B cell (primary cell): Measurements from ENCODE around the gene ACIN1.

ENCODE experiments used
- CTCF ChIP-seq: fragments of 200-600 bp; IDR thresholded peaks from one replicate; pipeline ENCODE4 v1.8.0; 2022; ENCODE audit warnings: antibody characterized with exemption, mild to moderate bottlenecking
- EZH2 ChIP-seq: IDR thresholded peaks from 2 replicates; pipeline ENCODE4 v1.6.1; 2012; ENCODE audit warnings: borderline replicate concordance, low read depth, mild to moderate bottlenecking, moderate library complexity, low read length; ENCODE audit not compliant: insufficient read depth, poor library complexity, severe bottlenecking

- TF ChIP-seq CTCF (no peak), EZH2 (no peak)
These were observed 42.4 kb upstream of the ACIN1 start for GRCh38 chr14:23137192-23137812.
